Erythroblast (primary cell): ENCODE data around the gene ZNF460.

ENCODE experiments used
- GATA1 ChIP-seq: IDR thresholded peaks from 2 replicates; pipeline ENCODE4 v1.6.1; 2011; ENCODE audit warnings: low read depth, mild to moderate bottlenecking, control low read depth, low read length, moderate library complexity
- POLR2A ChIP-seq: IDR thresholded peaks from 2 replicates; pipeline ENCODE4 v1.6.1; 2011; ENCODE audit warnings: mild to moderate bottlenecking, low read length

DNA sequence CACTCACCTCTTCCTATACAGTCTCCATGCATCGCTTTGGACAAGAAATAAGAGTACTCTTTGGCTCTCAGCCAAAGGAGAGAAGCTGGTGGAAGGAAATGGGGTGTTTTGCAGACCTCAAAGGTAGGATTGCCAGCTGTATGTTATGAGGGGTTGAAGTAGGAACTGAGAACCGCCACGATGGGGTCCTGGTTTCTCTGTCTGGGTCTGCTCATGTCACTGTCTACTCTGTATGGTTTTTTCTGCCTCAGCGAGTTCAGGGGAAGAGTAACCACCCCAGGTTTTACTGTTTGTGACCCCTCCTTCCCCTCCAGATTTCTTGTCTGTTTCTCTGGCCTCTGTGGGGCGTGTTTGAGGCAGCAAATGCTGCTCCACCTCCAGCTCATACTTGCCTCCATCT, 35.8 kb upstream of the ZNF460 start:
- no peak for TF ChIP-seq POLR2A
- TF ChIP-seq GATA1, result no peak
